SK-N-SH (cell line): Measurements from ENCODE around the gene XXYLT1. TPM values are rescaled to one million over a fixed set of nuclear protein-coding genes. Genes with fewer than 3 reads are reported as not detected.

Source experiments
- CTCF ChIA-PET: fragments of 300-600, 350-600 bp; formaldehyde crosslinking; extraction: SDS; loops from one replicate; lab custom pipeline; 2021; lab: Yijun Ruan, JAX
- POLR2A ChIA-PET: fragments of 350-600 bp; sonication (Branson Sonifier 250); formaldehyde crosslinking; extraction: SDS; loops from one replicate; lab custom pipeline; 2020; ENCODE audit warnings: antibody characterized with exemption, inconsistent platforms; lab: Yijun Ruan, JAX
- DNase-seq: peaks from one replicate; pipeline ENCODE4 v3.0.0; 2012
- H2AFZ ChIP-seq: fragments of 200-600 bp; sonication (generic); 2 replicates; pipeline ENCODE4 v1.8.1; 2016; ENCODE audit warnings: antibody characterized with exemption, mild to moderate bottlenecking, low read depth
- H3F3A ChIP-seq: fragments of 200-600 bp; sonication (generic); replicated peaks from 2 replicates; pipeline ENCODE3; 2016; ENCODE audit warnings: antibody characterized with exemption, mild to moderate bottlenecking; ENCODE audit not compliant: insufficient read depth
- H3K27ac ChIP-seq, 2 experiments: fragments of 200-500 bp in 1 of 2; fragments of 200-600 bp in 1 of 2; sonication (Bioruptor generic) in 1 of 2; sonication (generic), shearing (Covaris generic) in 1 of 2; 2 replicates each; pipeline versions ENCODE4 v1.5.1 to v1.6.1; 2014 to 2016; ENCODE audit warnings: low read depth in 2 of 2, inconsistent platforms in 1 of 2, low read length in 1 of 2, mild to moderate bottlenecking in 1 of 2, mixed read lengths in 1 of 2
- H3K27me3 ChIP-seq: fragments of 200-600 bp; sonication (generic), shearing (Covaris generic); 2 replicates; pipeline ENCODE4 v1.6.1; 2016; ENCODE audit warnings: mixed run types; ENCODE audit not compliant: insufficient read depth
- H3K36me3 ChIP-seq, 2 experiments: fragments of 200-500 bp in 1 of 2; fragments of 200-600 bp in 1 of 2; sonication (Bioruptor generic) in 1 of 2; sonication (generic) in 1 of 2; replicated peaks in 1 of 2; 2 replicates each; pipeline versions ENCODE3 to v1.5.1; 2014 to 2016; ENCODE audit warnings: low read length in 1 of 2, mild to moderate bottlenecking in 1 of 2; ENCODE audit not compliant: insufficient read depth in 2 of 2, control insufficient read depth in 1 of 2
- H3K4me1 ChIP-seq, 2 experiments: fragments of 200-500 bp in 1 of 2; fragments of 200-600 bp in 1 of 2; sonication (Bioruptor generic) in 1 of 2; sonication (generic), shearing (Covaris generic) in 1 of 2; 2 replicates each; pipeline versions ENCODE4 v1.5.1 to v1.6.1; 2014 to 2016; ENCODE audit warnings: low read depth in 1 of 2, low read length in 1 of 2, mixed run types in 1 of 2; ENCODE audit not compliant: insufficient read depth in 2 of 2, control insufficient read depth in 1 of 2
- H3K4me2 ChIP-seq: fragments of 200-600 bp; sonication (generic), shearing (Covaris generic); 2 replicates; pipeline ENCODE4 v1.6.1; 2017; ENCODE audit warnings: mixed run types
- H3K4me3 ChIP-seq, 2 experiments: fragments of 200-500 bp in 1 of 2; fragments of 200-600 bp in 1 of 2; sonication (Bioruptor generic) in 1 of 2; sonication (generic), shearing (Covaris generic) in 1 of 2; 2 replicates each; pipeline versions ENCODE4 v1.5.1 to v1.8.1; 2014 to 2016; ENCODE audit warnings: low read depth in 2 of 2, inconsistent platforms in 1 of 2, low read length in 1 of 2, mild to moderate bottlenecking in 1 of 2, mixed read lengths in 1 of 2, moderate library complexity in 1 of 2
- H3K79me2 ChIP-seq: fragments of 200-600 bp; sonication (generic); 2 replicates; pipeline ENCODE4 v1.8.1; 2017; ENCODE audit warnings: mild to moderate bottlenecking; ENCODE audit not compliant: insufficient read depth
- H3K9ac ChIP-seq: fragments of 200-600 bp; sonication (generic); 2 replicates; pipeline ENCODE4 v1.6.1; 2017; ENCODE audit warnings: mixed run types
- H3K9me2 ChIP-seq: fragments of 200-600 bp; sonication (generic); 2 replicates; pipeline ENCODE4 v1.6.1; 2017; ENCODE audit warnings: mixed run types
- H3K9me3 ChIP-seq: fragments of 200-600 bp; sonication (generic); 2 replicates; pipeline ENCODE4 v1.6.1; 2017; ENCODE audit warnings: mixed run types, mild to moderate bottlenecking, moderate library complexity
- H4K20me1 ChIP-seq: fragments of 200-600 bp; sonication (generic); 2 replicates; pipeline ENCODE4 v1.6.1; 2017; ENCODE audit warnings: mild to moderate bottlenecking, mixed run types; ENCODE audit not compliant: insufficient read depth
- CHD2 ChIP-seq: fragments of 150-350 bp; IDR thresholded peaks from 2 replicates; pipeline ENCODE4 v1.6.1; 2018; ENCODE audit warnings: low read length; ENCODE audit not compliant: partially characterized antibody
- CTCF ChIP-seq: fragments of 200-600 bp; sonication (generic); IDR thresholded peaks from 2 replicates; pipeline ENCODE4 v1.6.1; 2017; ENCODE audit warnings: antibody characterized with exemption, mild to moderate bottlenecking, moderate library complexity
- ELF1 ChIP-seq: IDR thresholded peaks from 2 replicates; pipeline ENCODE4 v1.4.0; 2012
- EP300 ChIP-seq, 2 experiments: IDR thresholded peaks; 2 replicates each; pipeline versions ENCODE4 v1.4.0 to v1.6.1; 2012; ENCODE audit warnings: borderline replicate concordance in 1 of 2, low read depth in 1 of 2, low read length in 1 of 2
- EZH2phosphoT487 ChIP-seq: fragments of 200-600 bp; sonication (generic); IDR thresholded peaks from 2 replicates; pipeline ENCODE4 v1.6.1; 2017; ENCODE audit warnings: low read depth, mixed run types, mild to moderate bottlenecking, antibody characterized with exemption, moderate library complexity, borderline replicate concordance
- GATA2 ChIP-seq: sonication (generic); formaldehyde crosslinking; IDR thresholded peaks from 2 replicates; pipeline ENCODE4 v1.5.0; 2020; ENCODE audit warnings: mild to moderate bottlenecking, missing genetic modification reagents
- IRF3 ChIP-seq: fragments of 150-350 bp; IDR thresholded peaks from 2 replicates; pipeline ENCODE4 v1.6.1; 2016; ENCODE audit warnings: mild to moderate bottlenecking, low read depth, low read length
- JUND ChIP-seq: IDR thresholded peaks from 2 replicates; pipeline ENCODE4 v1.4.0; 2012
- MAX ChIP-seq: IDR thresholded peaks from 2 replicates; pipeline ENCODE4 v1.4.0; 2012; ENCODE audit warnings: low read depth
- NRF1 ChIP-seq: IDR thresholded peaks from 2 replicates; pipeline ENCODE4 v1.6.1; 2012; ENCODE audit warnings: low read depth, mild to moderate bottlenecking, low read length
- PBX3 ChIP-seq: IDR thresholded peaks from 2 replicates; pipeline ENCODE4; 2012
- POLR2AphosphoS5 ChIP-seq: IDR thresholded peaks from 2 replicates; pipeline ENCODE4 v1.6.1; 2012; ENCODE audit warnings: low read depth, low read length
- RAD21 ChIP-seq: IDR thresholded peaks from 2 replicates; pipeline ENCODE4 v1.6.1; 2012; ENCODE audit warnings: mild to moderate bottlenecking, low read length
- RCOR1 ChIP-seq: fragments of 150-350 bp; IDR thresholded peaks from 2 replicates; pipeline ENCODE4 v1.6.1; 2017; ENCODE audit warnings: antibody characterized with exemption, low read length
- REST ChIP-seq: IDR thresholded peaks from 2 replicates; pipeline ENCODE4 v1.6.1; 2012; ENCODE audit warnings: mild to moderate bottlenecking, low read depth, low read length, moderate library complexity
- RFX5 ChIP-seq: IDR thresholded peaks from 2 replicates; pipeline ENCODE4 v1.6.1; 2012; ENCODE audit warnings: mild to moderate bottlenecking, improper control_type of control experiment, low read length
- RXRA ChIP-seq: IDR thresholded peaks from 2 replicates; pipeline ENCODE4 v1.4.0; 2012; ENCODE audit warnings: low read depth, mild to moderate bottlenecking, borderline replicate concordance
- SIN3A ChIP-seq: IDR thresholded peaks from 2 replicates; pipeline ENCODE4 v1.6.1; 2012; ENCODE audit warnings: low read depth, mild to moderate bottlenecking, low read length, moderate library complexity, borderline replicate concordance
- SMC3 ChIP-seq: IDR thresholded peaks from 2 replicates; pipeline ENCODE4 v1.6.1; 2012; ENCODE audit warnings: low read depth, low read length, improper control_type of control experiment
- TAF1 ChIP-seq: IDR thresholded peaks from 2 replicates; pipeline ENCODE4 v1.6.1; 2012; ENCODE audit warnings: low read depth, mild to moderate bottlenecking, low read length, moderate library complexity, borderline replicate concordance
- TCF12 ChIP-seq: IDR thresholded peaks from 2 replicates; pipeline ENCODE4 v1.4.0; 2012
- ZBTB33 ChIP-seq: IDR thresholded peaks from 2 replicates; pipeline ENCODE4 v1.4.0; 2012; ENCODE audit warnings: low read depth, borderline replicate concordance
- WGBS: methylation state at CpG from one replicate; pipeline ENCODE4 v1.1.6; 2017; ENCODE audit warnings: low lambda C conversion rate; 5-methylcytosine and 5-hydroxymethylcytosine counted together
- polyA plus RNA-seq, 3 experiments: library from polyadenylated mRNA; depleted of rRNA; stranded (reverse); fragments of >200 nt; gene quantifications; 2 replicates each; pipeline ENCODE4 v1.2.3, GENCODE V29; 2012

XXYLT1 gene
- polyA plus RNA-seq, 1 of the 3 experiments (the other 2 are of a cell fraction), result 22.6 TPM

- H4K20me1 ChIP-seq, result no peaks in the 10 kb centered on the region
- CTCF ChIA-PET, result interaction anchor here (0.9 to 1.5 kb wide), 6 partner anchors 16 to 473 kb away, joined by 3 to 7 read pairs (median 4); partner anchors contain the start of gene XXYLT1
- H2AFZ ChIP-seq, result peak overlapping the region; percentile 18; the same call in 1 of the 2 replicates
- 44% methylated on average over 8 of the region's 16 CpGs for WGBS
- H3K27me3 ChIP-seq, result no peaks in the 10 kb centered on the region
- H3K9me2 ChIP-seq, result no peaks in the 10 kb centered on the region
- H3K4me1 ChIP-seq, result peaks cover 53 to 82% of the 10 kb centered on the region in 2 experiments
- H3K9me3 ChIP-seq, result no peaks in the 10 kb centered on the region
- DNase-seq, result peak; percentile 86
- H3K27ac ChIP-seq, result peak overlapping the region; percentile 72 to 98
- POLR2A ChIA-PET, result no interaction called here
- H3K9ac ChIP-seq, result peak overlapping the region; percentile 42; the same call in 1 of the 2 replicates
- peak overlapping the region; percentile 75 for H3K4me2 ChIP-seq
- no peak overlapping the region for H3K4me3 ChIP-seq
- H3F3A ChIP-seq, result peaks cover 24% of the 10 kb centered on the region
- peaks cover 7% of the 10 kb centered on the region; the same call in 1 of the 2 replicates for H3K79me2 ChIP-seq
- H3K36me3 ChIP-seq, result peaks cover 0 to 2% of the 10 kb centered on the region in 2 experiments
- TF ChIP-seq EP300 (IDR thresholded peaks at IDR 0.05; ENCODE audit: borderline replicate concordance in 1 of 2, low read depth in 1 of 2, low read length in 1 of 2), result peak; percentile 78 to 79
- peak; percentile 43; the same call in 1 of the 2 replicates for TF ChIP-seq SIN3A
- TF ChIP-seq TCF12, result peak; percentile 64; the same call in 1 of the 2 replicates
- peak; percentile 54; the same call in 1 of the 2 replicates for TF ChIP-seq JUND
- peak; percentile 18; the same call in 1 of the 2 replicates for TF ChIP-seq RAD21
- TF ChIP-seq ELF1, result 0 out of 2 replicates have a peak, but pooled peaks have one; percentile 31
- peak; percentile 60 for TF ChIP-seq GATA2 (CRISPR knock-in tag)
- TF ChIP-seq PBX3, result peak; percentile 28; the same call in 1 of the 2 replicates
- no peak for TF ChIP-seq RFX5
- TF ChIP-seq CTCF, result no peak
- TF ChIP-seq ZBTB33, result no peak
- peak; percentile 39; the same call in 1 of the 2 replicates for TF ChIP-seq TAF1
- no peak for TF ChIP-seq IRF3
- TF ChIP-seq EZH2phosphoT487, result no peak
- TF ChIP-seq SMC3, result peak; percentile 13; the same call in 1 of the 2 replicates
- no peak for TF ChIP-seq REST
- peak; percentile 58; the same call in 1 of the 2 replicates for TF ChIP-seq RXRA
- peak; percentile 82 for TF ChIP-seq MAX
- no peak; the same call in 1 of the 2 replicates for TF ChIP-seq POLR2AphosphoS5
- TF ChIP-seq CHD2, result no peak
- TF ChIP-seq RCOR1, result peak; percentile 83
- TF ChIP-seq NRF1, result no peak
Observed at GRCh38 chr3:195154793-195155535, 116.0 kb downstream of the XXYLT1 start.
